CMK (cell line): Measurements from ENCODE around the gene CRYZL1.

Experiments
- DNase-seq: peaks from one replicate; pipeline ENCODE4 v3.0.0-alpha.2; 2010; ENCODE audit warnings: low read depth

CRYZL1 gene

GRCh38 chr21:33661146-33661545 lies 19.6 kb upstream of the CRYZL1 start:
- no peak for DNase-seq

GRCh38 chr21:33660406-33660805 lies 18.9 kb upstream of the CRYZL1 start:
- DNase-seq, result no peak

- DNase-seq, result no peak
These were observed 18.0 kb upstream of the CRYZL1 start for GRCh38 chr21:33659568-33659949.

GRCh38 chr21:33658919-33659567 lies 17.5 kb upstream of the CRYZL1 start:
- no peak for DNase-seq

- no peak for DNase-seq
These were observed 15.7 kb upstream of the CRYZL1 start for GRCh38 chr21:33657124-33657820.

- no peak for DNase-seq
These were observed 14.2 kb upstream of the CRYZL1 start for GRCh38 chr21:33655588-33656221.

- DNase-seq, result no peak
These were observed 12.9 kb upstream of the CRYZL1 start for GRCh38 chr21:33654412-33654811.

- DNase-seq, result no peak
These were observed 10.6 kb upstream of the CRYZL1 start for GRCh38 chr21:33651965-33652680.

- no peak for DNase-seq
These were observed 9.5 kb upstream of the CRYZL1 start for GRCh38 chr21:33650929-33651509.

- no peak for DNase-seq
These were observed 8.7 kb upstream of the CRYZL1 start for GRCh38 chr21:33650230-33650629.

- DNase-seq, result no peak
These were observed 7.0 kb upstream of the CRYZL1 start for GRCh38 chr21:33648555-33648954.

GRCh38 chr21:33647587-33647986 lies 6.0 kb upstream of the CRYZL1 start:
- DNase-seq, result no peak

- DNase-seq, result no peak
These were observed 4.2 kb upstream of the CRYZL1 start for GRCh38 chr21:33645730-33646129.

- no peak for DNase-seq
These were observed 3.0 kb upstream of the CRYZL1 start for GRCh38 chr21:33644383-33645074.

- no peak for DNase-seq
These were observed 2.2 kb upstream of the CRYZL1 start for GRCh38 chr21:33643658-33644311.

GRCh38 chr21:33642896-33643657 lies 1.5 kb upstream of the CRYZL1 start:
- DNase-seq, result peak; percentile 27

GRCh38 chr21:33642027-33642895 lies 720 bp upstream of the CRYZL1 start, which contains the start of gene ITSN1:
Gene ITSN1 (plus strand): TSS chr21:33642501. CDS start chr21:33718829, 76,328 bp downstream.
- peak; percentile 100 for DNase-seq

- no peak for DNase-seq
These were observed 717 bp downstream of the CRYZL1 start for GRCh38 chr21:33640697-33641351.

GRCh38 chr21:33634254-33634653 lies 7.3 kb downstream of the CRYZL1 start:
- DNase-seq, result no peak
